Adrenal gland (tissue), 12 donors: Measurements from ENCODE around the gene TIPARP. TPM values are rescaled to one million over a fixed set of nuclear protein-coding genes. Genes with fewer than 3 reads are reported as not detected.

ENCODE experiments used
- DNase-seq, 7 donors: peaks; one replicate each; pipeline ENCODE4 v3.0.0-alpha.2; 2019 to 2020
- H3K27ac ChIP-seq, 5 donors: fragments of 200-600 bp; sonication (generic) in 4 of 5; 1 replicate in 3 of 5; 2 replicates in 2 of 5; pipeline versions ENCODE4 v1.5.1 to v1.8.0; 2016 to 2020; ENCODE audit warnings: mild to moderate bottlenecking in 1 of 5
- H3K27me3 ChIP-seq: fragments of 200-600 bp; 2 replicates; pipeline ENCODE4 v1.8.0; 2021
- H3K36me3 ChIP-seq, 2 donors: fragments of 200-600 bp; replicated peaks in 1 of 2; 1 replicate in 1 of 2; 2 replicates in 1 of 2; pipeline versions ENCODE4 v1.5.1 to v1.8.0; 2018 to 2022
- H3K4me1 ChIP-seq, 2 donors: fragments of 200-600 bp; replicated peaks in 1 of 2; 1 replicate in 1 of 2; 2 replicates in 1 of 2; pipeline versions ENCODE4 v1.5.1 to v1.8.0; 2018 to 2021
- H3K4me3 ChIP-seq, 4 donors: fragments of 200-600 bp; sonication (generic) in 3 of 4; one replicate each; pipeline ENCODE4 v1.5.1; 2016 to 2018
- H3K9me3 ChIP-seq, 3 donors: fragments of 200-600 bp; sonication (generic) in 1 of 3; replicated peaks in 1 of 3; 1 replicate in 2 of 3; 2 replicates in 1 of 3; pipeline versions ENCODE4 v1.5.1 to v1.8.0; 2016 to 2021
- CTCF ChIP-seq, 6 experiments: fragments of 450-650 bp in 4 of 6; fragments of 200-600 bp in 2 of 6; sonication (generic) in 1 of 6; IDR thresholded peaks; 1 replicate in 5 of 6; 2 replicates in 1 of 6; pipeline versions ENCODE4 v1.5.1 to v1.8.0; 2016 to 2021; ENCODE audit warnings: antibody characterized with exemption in 6 of 6, mild to moderate bottlenecking in 2 of 6, moderate library complexity in 1 of 6
- POLR2A ChIP-seq, 2 donors: fragments of 450-650 bp; IDR thresholded peaks; one replicate each; pipeline ENCODE4 v1.6.1; 2017; ENCODE audit warnings: antibody characterized with exemption in 2 of 2, mild to moderate bottlenecking in 2 of 2, moderate library complexity in 1 of 2
- WGBS, 4 donors: extraction: QIAGEN DNeasy Blood & Tissue Kit in 2 of 4; methylation state at CpG; one replicate each; pipeline versions ENCODE4 v1.1.5 to v1.1.7; 2013 to 2017; 5-methylcytosine and 5-hydroxymethylcytosine counted together
- intact Hi-C, 2 donors: fragments of 100-400 bp; cut with DNase I; formaldehyde crosslinking; loops; one replicate each; pipeline versions ENCODE4 v1.14.1 to v1.15.0; 2022 to 2023
- polyA plus RNA-seq, 3 donors: library from polyadenylated mRNA; stranded (reverse); fragments of 200-250 nt in 2 of 3; fragments of 350-450 nt in 1 of 3; fragmentation: Illumina TruSeq in 1 of 3; extraction: RNeasy Lipid Tissue Mini Kit (QIAGEN cat#74804) in 1 of 3; gene quantifications; one replicate each; pipeline ENCODE4 v1.2.3, GENCODE V29; 2013 to 2014
- total RNA-seq, 9 donors: library from RNA; depleted of rRNA in 4 of 9; stranded (reverse); fragments of >200 nt in 4 of 9; fragments of 120-200 nt in 1 of 9; fragmentation: NEBNext Ultra II Directional in 1 of 9; extraction: Animal tissue kit (Norgen Biotek cat#: 25700) in 1 of 9; gene quantifications; one replicate each; pipeline versions ENCODE4 v1.1.0 to v1.2.4, GENCODE V29; 2013 to 2023
- donor health status: healthy with polysubstance abuse.
- donor health status: Bipolar disorder and iron deficiency.
- donor health status: DM: yes; HTN: yes; CAD: no.
- donor health status: DM: no; HTN: no; CAD: no.
- donor health status: DM: no; HTN: no; CAD: no.
- donor health status: DM: yes; HTN: yes; CAD: no.

The TIPARP gene
- total and polyA plus RNA-seq, 12 donors = 9.5 to 75.5 (median 18.2) TPM

- H3K27me3 ChIP-seq = no peaks in the 10 kb centered on the region
- no peak overlapping the region for H3K27ac ChIP-seq
- WGBS, 4 donors = 68 to 80% (median 73%) methylated on average over 2 of the region's 2 CpGs
- intact Hi-C loops = no loop called here
- no peaks in the 10 kb centered on the region for H3K9me3 ChIP-seq
- TF ChIP-seq CTCF (IDR thresholded peaks at IDR 0.05) = no peak
- no peak for TF ChIP-seq POLR2A (IDR thresholded peaks at IDR 0.05)
- no peaks in the 10 kb centered on the region for H3K36me3 ChIP-seq
- H3K4me1 ChIP-seq = no peaks in the 10 kb centered on the region
- no peak for DNase-seq
- H3K4me3 ChIP-seq = no peak overlapping the region
These were observed 46.4 kb downstream of the TIPARP start for GRCh38 chr3:156720826-156721225.

- H3K36me3 ChIP-seq = no peaks in the 10 kb centered on the region
- H3K27ac ChIP-seq = no peak overlapping the region
- DNase-seq = no peak
- TF ChIP-seq CTCF (IDR thresholded peaks at IDR 0.05) (no peak), POLR2A (IDR thresholded peaks at IDR 0.05) (no peak)
- no peaks in the 10 kb centered on the region for H3K4me1 ChIP-seq
- H3K9me3 ChIP-seq = no peaks in the 10 kb centered on the region
- intact Hi-C loops = no loop called here
- 88 to 98% (median 96%) methylated on average over 2 of the region's 2 CpGs for WGBS, 4 donors
- no peaks in the 10 kb centered on the region for H3K27me3 ChIP-seq
- H3K4me3 ChIP-seq = no peak overlapping the region
These were observed 47.6 kb downstream of the TIPARP start for GRCh38 chr3:156721687-156722618.

DNA sequence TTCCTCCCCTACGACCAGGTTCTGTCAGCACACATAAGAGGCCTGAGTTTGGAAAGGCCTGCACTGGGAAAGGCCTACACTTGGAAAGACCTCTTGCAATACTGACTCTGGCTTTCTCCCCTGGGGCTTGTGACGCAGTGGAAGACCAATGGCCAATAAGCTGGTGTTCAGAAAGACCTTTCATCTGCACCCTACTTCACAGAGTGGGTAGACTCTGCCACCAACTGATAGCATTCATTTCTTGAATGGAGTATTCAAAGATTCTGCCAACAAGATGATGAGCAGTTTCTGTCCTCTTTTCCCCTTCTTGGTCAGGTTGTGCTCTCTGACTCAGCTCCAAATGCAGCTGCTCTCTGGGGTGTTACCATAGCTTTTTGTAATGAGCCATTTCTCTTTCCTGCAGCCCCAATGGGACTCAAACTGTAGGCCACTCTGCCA lies 48.8 kb downstream of the TIPARP start:
- WGBS, 4 donors = 72 to 92% (median 80%) methylated on average over 2 of the region's 2 CpGs
- TF ChIP-seq CTCF (IDR thresholded peaks at IDR 0.05) (no peak), POLR2A (IDR thresholded peaks at IDR 0.05) (no peak)

DNA sequence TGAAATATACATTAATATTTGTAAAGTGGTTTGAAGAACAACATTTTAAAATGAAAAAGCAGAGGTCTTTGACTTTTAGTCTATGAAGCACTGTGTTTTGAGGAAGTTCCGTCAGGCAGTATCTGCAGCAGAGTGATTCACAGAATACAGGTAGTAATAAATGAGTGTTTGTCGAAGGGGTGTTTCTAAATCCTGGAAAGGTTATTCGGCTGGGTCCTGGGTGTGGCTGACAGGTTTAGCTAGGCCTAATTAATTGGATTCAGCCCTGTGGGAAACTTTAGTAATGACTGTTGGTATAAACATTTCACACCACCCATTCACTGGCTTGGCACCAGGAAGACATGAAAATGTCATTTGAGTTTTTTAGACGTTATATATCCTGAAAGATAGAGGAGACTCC lies 51.3 kb downstream of the TIPARP start:
- WGBS, 4 donors = 62 to 66% (median 64%) methylated on average over 4 of the region's 4 CpGs
- intact Hi-C loops = no loop called here
- H3K9me3 ChIP-seq = no peaks in the 10 kb centered on the region
- no peaks in the 10 kb centered on the region for H3K27me3 ChIP-seq
- no peaks in the 10 kb centered on the region for H3K36me3 ChIP-seq
- no peak overlapping the region for H3K4me3 ChIP-seq
- no peak overlapping the region for H3K27ac ChIP-seq
- H3K4me1 ChIP-seq = no peaks in the 10 kb centered on the region
- DNase-seq = no peak
- TF ChIP-seq POLR2A (IDR thresholded peaks at IDR 0.05) (no peak), CTCF (IDR thresholded peaks at IDR 0.05) (no peak)

More for the DNA sequence above, 48.8 kb downstream of the TIPARP start:
- no peak overlapping the region for H3K27ac ChIP-seq
- no peaks in the 10 kb centered on the region for H3K27me3 ChIP-seq
- DNase-seq = no peak
- H3K36me3 ChIP-seq = no peaks in the 10 kb centered on the region
- intact Hi-C loops = no loop called here
- no peaks in the 10 kb centered on the region for H3K4me1 ChIP-seq
- no peak overlapping the region for H3K4me3 ChIP-seq
- no peaks in the 10 kb centered on the region for H3K9me3 ChIP-seq
